ENCODE results near the gene EPYC. TPM values are rescaled to one million over a fixed set of nuclear protein-coding genes. Genes with fewer than 3 reads are reported as not detected.

The EPYC gene
- total RNA-seq, 3 donors from 2014 or later = not detected

DNA sequence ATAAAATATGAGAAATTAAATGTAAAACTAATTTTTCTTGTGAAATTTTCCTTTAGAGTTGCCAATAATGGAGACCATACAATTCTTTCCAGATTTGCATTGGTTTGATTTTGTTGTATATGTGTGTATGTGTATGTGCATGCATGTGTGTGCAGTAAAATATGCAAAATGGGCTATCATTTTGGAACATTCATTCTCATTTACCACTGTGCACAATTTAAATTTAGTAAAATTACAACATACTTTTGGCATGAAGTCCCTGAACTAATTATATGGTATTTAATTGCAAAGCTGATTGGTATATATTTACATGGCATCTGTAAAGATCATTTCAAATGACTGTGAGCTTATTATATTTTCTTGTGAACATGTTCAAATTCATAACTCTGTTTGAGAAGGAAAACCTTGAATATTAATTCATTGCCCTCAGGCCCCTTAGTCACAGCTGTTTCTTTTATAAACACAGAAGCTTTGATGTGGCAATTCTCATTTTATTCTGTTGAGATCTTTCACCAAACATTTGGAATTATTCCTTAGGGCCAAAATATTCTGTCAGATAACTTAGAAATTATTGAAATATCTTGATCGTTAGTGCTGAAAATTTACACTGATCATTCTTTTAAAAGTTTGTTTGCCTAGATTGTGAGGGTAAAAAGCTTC lies 35.5 kb upstream of the EPYC start:
- TF ChIP-seq CTCF (IDR thresholded peaks at IDR 0.05) (no peak), POLR2A (IDR thresholded peaks at IDR 0.05) (no peak), POLR2AphosphoS5 (IDR thresholded peaks at IDR 0.05) (no peak)
- H3K4me1 ChIP-seq = no peaks in the 10 kb centered on the region
- no peak overlapping the region for H3K27ac ChIP-seq
- no peaks in the 10 kb centered on the region for H3K9me3 ChIP-seq
- intact Hi-C loops (cut with DNase I; ENCODE audit: low total_unique reads) = no loop called here
- DNase-seq (ENCODE audit: low spot score in 2 of 2) = no peak
- H3K4me3 ChIP-seq = no peak overlapping the region
- no peaks in the 10 kb centered on the region for H3K36me3 ChIP-seq
- no peaks in the 10 kb centered on the region for H3K27me3 ChIP-seq

DNA sequence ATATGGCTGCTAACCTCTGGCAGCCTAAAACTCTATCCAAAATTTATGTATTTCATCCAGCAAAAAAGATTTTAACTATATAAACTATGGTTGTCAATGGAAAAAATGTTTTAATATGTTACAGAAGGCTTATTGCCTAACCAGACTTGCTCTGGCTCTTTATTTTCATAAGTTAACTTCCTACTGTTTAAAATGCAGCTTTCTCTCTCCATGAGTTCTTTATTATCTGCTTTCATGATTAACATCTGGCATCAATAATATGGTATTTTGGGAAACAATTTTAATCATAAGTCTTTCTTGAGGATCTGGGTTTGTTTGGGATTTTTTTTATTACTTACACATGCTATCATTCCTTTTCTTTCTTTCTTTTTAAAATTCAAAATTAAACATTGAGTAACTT lies 32.5 kb upstream of the EPYC start:
- H3K27ac ChIP-seq = no peak overlapping the region
- intact Hi-C loops (cut with DNase I; ENCODE audit: low total_unique reads) = no loop called here
- no peaks in the 10 kb centered on the region for H3K4me1 ChIP-seq
- no peaks in the 10 kb centered on the region for H3K36me3 ChIP-seq
- DNase-seq (ENCODE audit: low spot score in 2 of 2) = no peak
- H3K27me3 ChIP-seq = no peaks in the 10 kb centered on the region
- H3K4me3 ChIP-seq = no peak overlapping the region
- no peaks in the 10 kb centered on the region for H3K9me3 ChIP-seq
- TF ChIP-seq CTCF (IDR thresholded peaks at IDR 0.05) (no peak), POLR2A (IDR thresholded peaks at IDR 0.05) (no peak)

GRCh38 chr12:91033251-91033650 lies 28.5 kb upstream of the EPYC start:
- no peak overlapping the region for H3K27ac ChIP-seq
- no peaks in the 10 kb centered on the region for H3K9me3 ChIP-seq

DNA sequence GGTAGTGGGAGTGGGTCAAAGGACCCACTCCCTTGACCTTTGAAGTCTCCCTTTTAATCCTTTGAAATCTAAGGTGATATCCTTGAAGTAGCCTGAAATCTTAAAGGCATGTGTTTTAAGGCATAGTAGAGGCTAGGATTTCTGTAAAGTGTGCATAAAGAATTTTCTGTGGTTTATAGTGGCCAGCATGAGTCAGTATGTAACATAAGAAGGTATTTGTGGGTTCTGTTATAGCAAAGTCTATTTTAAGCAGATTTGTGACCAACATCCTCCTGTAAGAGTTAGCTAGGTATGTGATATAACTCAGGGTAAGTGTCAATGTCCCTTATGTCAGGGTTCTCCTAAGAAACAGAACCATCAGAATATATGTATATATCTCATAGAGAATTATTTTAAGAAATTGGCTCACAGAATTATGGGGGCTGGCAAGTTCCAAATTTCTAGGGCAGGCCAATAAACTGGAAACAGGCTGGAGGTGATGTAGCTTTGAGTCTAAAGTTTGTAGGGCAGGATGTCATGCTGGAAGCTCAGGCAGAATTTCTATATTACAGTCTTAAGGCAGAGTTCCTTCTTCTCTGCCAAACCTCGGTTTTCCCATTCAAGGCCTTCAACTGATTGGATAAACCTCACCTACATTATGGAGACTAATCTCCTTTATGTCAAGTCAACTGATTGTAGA lies 18.7 kb upstream of the EPYC start:
- H3K27ac ChIP-seq = no peak overlapping the region
- no peak overlapping the region for H3K4me3 ChIP-seq
- H3K9me3 ChIP-seq = peaks cover 0 to 6% of the 10 kb centered on the region in 2 donors
- intact Hi-C loops (cut with DNase I; ENCODE audit: low total_unique reads) = no loop called here
- no peaks in the 10 kb centered on the region for H3K4me1 ChIP-seq
- no peaks in the 10 kb centered on the region for H3K27me3 ChIP-seq
- no peak for DNase-seq (ENCODE audit: low spot score in 2 of 2)
- H3K36me3 ChIP-seq = no peaks in the 10 kb centered on the region
- TF ChIP-seq POLR2AphosphoS5 (IDR thresholded peaks at IDR 0.05) = no peak
- TF ChIP-seq POLR2A (IDR thresholded peaks at IDR 0.05) = no peak

More at GRCh38 chr12:91033251-91033650, 28.5 kb upstream of the EPYC start:
- no peaks in the 10 kb centered on the region for H3K27me3 ChIP-seq
- H3K4me3 ChIP-seq = no peak overlapping the region
- no peaks in the 10 kb centered on the region for H3K36me3 ChIP-seq
- TF ChIP-seq CTCF (IDR thresholded peaks at IDR 0.05) (no peak), POLR2A (IDR thresholded peaks at IDR 0.05) (no peak), POLR2AphosphoS5 (IDR thresholded peaks at IDR 0.05) (no peak)
- no peak for DNase-seq (ENCODE audit: low spot score in 2 of 2)
- intact Hi-C loops (cut with DNase I; ENCODE audit: low total_unique reads) = no loop called here
- no peaks in the 10 kb centered on the region for H3K4me1 ChIP-seq

- no peak for DNase-seq (ENCODE audit: low spot score in 2 of 2)
- no peaks in the 10 kb centered on the region for H3K4me1 ChIP-seq
- H3K27ac ChIP-seq = no peak overlapping the region
- no peaks in the 10 kb centered on the region for H3K36me3 ChIP-seq
- intact Hi-C loops (cut with DNase I; ENCODE audit: low total_unique reads) = no loop called here
- no peaks in the 10 kb centered on the region for H3K27me3 ChIP-seq
- H3K9me3 ChIP-seq = peaks cover 0 to 6% of the 10 kb centered on the region in 2 donors
- TF ChIP-seq CTCF (IDR thresholded peaks at IDR 0.05) (no peak), POLR2A (IDR thresholded peaks at IDR 0.05) (no peak), POLR2AphosphoS5 (IDR thresholded peaks at IDR 0.05) (no peak)
- no peak overlapping the region for H3K4me3 ChIP-seq
These were observed 16.3 kb upstream of the EPYC start for GRCh38 chr12:91021076-91021475.

Measured in breast epithelium (tissue), 4 donors.